ENCODE data around the gene ZBTB7A.

The ZBTB7A gene

DNA sequence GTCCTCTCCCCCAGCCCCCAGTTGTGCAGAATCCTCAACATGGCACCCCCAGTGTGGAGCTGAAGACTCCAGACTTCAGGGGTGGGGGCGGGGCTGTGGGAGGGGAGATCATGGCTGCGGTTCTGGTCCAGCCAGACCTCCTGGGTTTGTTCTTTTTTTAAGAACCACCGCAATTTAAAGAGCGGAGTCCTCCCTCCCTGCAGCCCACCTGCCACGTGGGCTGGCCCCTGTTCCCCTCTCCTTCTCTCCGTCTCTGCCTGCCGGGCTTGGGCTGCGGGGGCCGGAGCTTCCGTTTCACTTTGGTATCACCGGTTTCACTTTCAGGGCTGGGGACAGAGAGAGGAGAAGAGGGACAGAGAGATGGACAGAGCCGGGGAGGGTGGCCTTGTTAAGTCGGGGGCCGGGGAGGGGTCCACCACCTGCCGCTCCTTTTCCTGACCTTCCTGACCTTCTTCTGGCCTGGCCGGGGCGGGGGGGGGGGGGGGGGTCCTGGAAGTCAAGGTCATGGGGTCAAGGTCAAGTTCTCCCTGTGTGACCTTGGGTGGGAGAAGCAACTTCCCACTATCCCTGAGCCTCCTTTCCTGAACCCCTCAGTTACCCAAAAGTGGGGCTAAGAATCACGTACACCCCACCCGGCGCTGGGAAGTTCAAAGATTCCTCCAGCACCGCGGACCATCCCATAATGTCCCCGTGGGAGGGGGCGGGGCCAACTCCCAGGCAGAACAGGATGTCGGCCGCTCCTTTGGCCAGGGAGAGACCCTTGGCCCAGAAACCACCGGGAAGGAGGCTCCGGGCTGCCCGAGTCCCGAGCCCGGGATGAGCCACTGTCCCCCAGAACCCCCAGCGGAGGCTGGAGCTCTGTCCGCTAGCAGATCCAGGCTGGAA, 11.3 kb upstream of the ZBTB7A start:
- no peak for TF ChIP-seq TEAD4 (IDR thresholded peaks at IDR 0.05)

DNA sequence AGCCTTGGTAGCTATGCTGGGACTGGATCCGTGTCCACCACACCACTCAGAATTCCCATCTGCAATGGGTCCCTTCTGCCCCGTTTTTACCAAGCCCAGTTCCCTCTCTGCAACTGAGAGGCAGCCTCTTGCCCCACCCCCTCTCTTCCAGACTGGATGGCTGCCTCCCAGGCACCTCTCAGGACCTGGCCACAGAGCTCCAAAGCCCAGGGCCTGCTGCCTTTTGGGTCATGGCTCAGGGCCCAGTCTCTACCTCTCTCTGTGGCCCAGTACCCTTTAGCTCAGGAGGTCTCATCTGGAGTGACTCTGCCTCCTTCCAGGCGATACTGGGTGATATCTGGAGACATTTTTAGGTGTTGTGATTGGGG, 10.3 kb upstream of the ZBTB7A start:
- no peak for TF ChIP-seq RAD21 (IDR thresholded peaks at IDR 0.05; ENCODE audit: low read depth)
- no peak for TF ChIP-seq YY1 (IDR thresholded peaks at IDR 0.05; ENCODE audit: low read depth)
- TF ChIP-seq CEBPB (IDR thresholded peaks at IDR 0.05), result no peak
- no peak for TF ChIP-seq ZBTB7A (IDR thresholded peaks at IDR 0.05; ENCODE audit: low read depth)
- no peak for TF ChIP-seq EP300 (IDR thresholded peaks at IDR 0.05; ENCODE audit: borderline replicate concordance)
- TF ChIP-seq, protein P1, sequence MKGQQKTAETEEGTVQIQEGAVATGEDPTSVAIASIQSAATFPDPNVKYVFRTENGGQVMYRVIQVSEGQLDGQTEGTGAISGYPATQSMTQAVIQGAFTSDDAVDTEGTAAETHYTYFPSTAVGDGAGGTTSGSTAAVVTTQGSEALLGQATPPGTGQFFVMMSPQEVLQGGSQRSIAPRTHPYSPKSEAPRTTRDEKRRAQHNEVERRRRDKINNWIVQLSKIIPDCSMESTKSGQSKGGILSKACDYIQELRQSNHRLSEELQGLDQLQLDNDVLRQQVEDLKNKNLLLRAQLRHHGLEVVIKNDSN (IDR thresholded peaks at IDR 0.05), result no peak
- TF ChIP-seq TEAD4 (IDR thresholded peaks at IDR 0.05), result no peak
- TF ChIP-seq NFIC (IDR thresholded peaks at IDR 0.05), result no peak
- no peak for TF ChIP-seq TAF1 (IDR thresholded peaks at IDR 0.05; ENCODE audit: low read depth)
- no peak for TF ChIP-seq EGR1 (IDR thresholded peaks at IDR 0.05)
- TF ChIP-seq CREB1 (IDR thresholded peaks at IDR 0.05; ENCODE audit: low read depth), result no peak
- TF ChIP-seq, protein P2, sequence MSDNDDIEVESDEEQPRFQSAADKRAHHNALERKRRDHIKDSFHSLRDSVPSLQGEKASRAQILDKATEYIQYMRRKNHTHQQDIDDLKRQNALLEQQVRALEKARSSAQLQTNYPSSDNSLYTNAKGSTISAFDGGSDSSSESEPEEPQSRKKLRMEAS (IDR thresholded peaks at IDR 0.05), result no peak
- TF ChIP-seq, protein P3, sequence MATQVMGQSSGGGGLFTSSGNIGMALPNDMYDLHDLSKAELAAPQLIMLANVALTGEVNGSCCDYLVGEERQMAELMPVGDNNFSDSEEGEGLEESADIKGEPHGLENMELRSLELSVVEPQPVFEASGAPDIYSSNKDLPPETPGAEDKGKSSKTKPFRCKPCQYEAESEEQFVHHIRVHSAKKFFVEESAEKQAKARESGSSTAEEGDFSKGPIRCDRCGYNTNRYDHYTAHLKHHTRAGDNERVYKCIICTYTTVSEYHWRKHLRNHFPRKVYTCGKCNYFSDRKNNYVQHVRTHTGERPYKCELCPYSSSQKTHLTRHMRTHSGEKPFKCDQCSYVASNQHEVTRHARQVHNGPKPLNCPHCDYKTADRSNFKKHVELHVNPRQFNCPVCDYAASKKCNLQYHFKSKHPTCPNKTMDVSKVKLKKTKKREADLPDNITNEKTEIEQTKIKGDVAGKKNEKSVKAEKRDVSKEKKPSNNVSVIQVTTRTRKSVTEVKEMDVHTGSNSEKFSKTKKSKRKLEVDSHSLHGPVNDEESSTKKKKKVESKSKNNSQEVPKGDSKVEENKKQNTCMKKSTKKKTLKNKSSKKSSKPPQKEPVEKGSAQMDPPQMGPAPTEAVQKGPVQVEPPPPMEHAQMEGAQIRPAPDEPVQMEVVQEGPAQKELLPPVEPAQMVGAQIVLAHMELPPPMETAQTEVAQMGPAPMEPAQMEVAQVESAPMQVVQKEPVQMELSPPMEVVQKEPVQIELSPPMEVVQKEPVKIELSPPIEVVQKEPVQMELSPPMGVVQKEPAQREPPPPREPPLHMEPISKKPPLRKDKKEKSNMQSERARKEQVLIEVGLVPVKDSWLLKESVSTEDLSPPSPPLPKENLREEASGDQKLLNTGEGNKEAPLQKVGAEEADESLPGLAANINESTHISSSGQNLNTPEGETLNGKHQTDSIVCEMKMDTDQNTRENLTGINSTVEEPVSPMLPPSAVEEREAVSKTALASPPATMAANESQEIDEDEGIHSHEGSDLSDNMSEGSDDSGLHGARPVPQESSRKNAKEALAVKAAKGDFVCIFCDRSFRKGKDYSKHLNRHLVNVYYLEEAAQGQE (IDR thresholded peaks at IDR 0.05; ENCODE audit: low read depth), result no peak
- no peak for TF ChIP-seq TCF12 (IDR thresholded peaks at IDR 0.05; ENCODE audit: low read depth)

DNA sequence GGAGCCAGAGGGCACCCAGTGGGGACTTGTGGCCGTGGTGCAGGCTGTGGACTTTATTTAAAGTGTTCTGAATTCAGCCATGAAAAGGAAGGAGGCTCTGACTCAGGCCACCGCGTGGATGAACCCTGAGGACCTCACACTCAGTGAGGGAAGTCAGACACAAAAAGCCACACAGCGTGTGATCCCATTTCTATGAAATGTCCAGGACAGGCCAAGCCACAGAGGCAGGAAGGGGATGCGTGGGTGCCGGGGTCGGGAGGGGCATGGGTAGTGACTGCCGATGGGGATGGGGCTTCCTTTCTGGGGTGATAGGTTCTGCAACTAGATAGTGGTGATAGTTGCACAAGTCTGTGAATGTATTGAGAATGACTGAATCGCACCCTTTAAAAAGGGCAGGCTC, 8.7 kb upstream of the ZBTB7A start:
- TF ChIP-seq RAD21 (IDR thresholded peaks at IDR 0.05; ENCODE audit: low read depth) (no peak), CREB1 (IDR thresholded peaks at IDR 0.05; ENCODE audit: low read depth) (no peak), ZBTB7A (IDR thresholded peaks at IDR 0.05; ENCODE audit: low read depth) (no peak), TCF12 (IDR thresholded peaks at IDR 0.05; ENCODE audit: low read depth) (no peak), NFIC (IDR thresholded peaks at IDR 0.05) (no peak), YY1 (IDR thresholded peaks at IDR 0.05; ENCODE audit: low read depth) (no peak), EGR1 (IDR thresholded peaks at IDR 0.05) (no peak), TAF1 (IDR thresholded peaks at IDR 0.05; ENCODE audit: low read depth) (no peak), EP300 (IDR thresholded peaks at IDR 0.05; ENCODE audit: borderline replicate concordance) (no peak), FOXM1 (IDR thresholded peaks at IDR 0.05; ENCODE audit: borderline replicate concordance, low read depth) (no peak), CEBPB (IDR thresholded peaks at IDR 0.05) (no peak), TEAD4 (IDR thresholded peaks at IDR 0.05) (no peak)
- TF ChIP-seq, protein P3 (IDR thresholded peaks at IDR 0.05; ENCODE audit: low read depth), result no peak
- TF ChIP-seq, protein P2 (IDR thresholded peaks at IDR 0.05), result no peak
- TF ChIP-seq, protein P1 (IDR thresholded peaks at IDR 0.05), result no peak

DNA sequence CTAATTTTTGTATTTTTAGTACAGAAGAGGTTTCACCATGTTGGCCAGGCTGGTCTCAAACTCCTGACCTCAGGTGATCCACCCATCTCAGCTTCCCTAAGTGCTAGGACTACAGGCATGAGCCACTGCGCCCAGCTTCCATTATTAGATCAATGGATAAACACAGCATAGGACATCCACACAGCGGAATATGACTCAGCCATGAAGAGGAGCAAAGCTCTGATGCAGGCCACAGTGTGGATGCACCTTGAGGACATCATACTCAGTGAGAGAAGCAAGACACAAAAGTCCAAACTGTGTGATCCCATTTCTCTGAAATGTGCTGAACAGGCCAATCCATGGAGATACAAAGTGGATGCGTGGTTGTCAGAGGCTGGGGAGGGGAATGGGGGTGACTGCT, 4.9 kb upstream of the ZBTB7A start:
- TF ChIP-seq YY1 (IDR thresholded peaks at IDR 0.05; ENCODE audit: low read depth) (no peak), FOXM1 (IDR thresholded peaks at IDR 0.05; ENCODE audit: borderline replicate concordance, low read depth) (no peak), CREB1 (IDR thresholded peaks at IDR 0.05; ENCODE audit: low read depth) (no peak), TAF1 (IDR thresholded peaks at IDR 0.05; ENCODE audit: low read depth) (no peak), EP300 (IDR thresholded peaks at IDR 0.05; ENCODE audit: borderline replicate concordance) (no peak), NFIC (IDR thresholded peaks at IDR 0.05) (no peak), RAD21 (IDR thresholded peaks at IDR 0.05; ENCODE audit: low read depth) (no peak), TEAD4 (IDR thresholded peaks at IDR 0.05) (no peak), EGR1 (IDR thresholded peaks at IDR 0.05) (no peak), TCF12 (IDR thresholded peaks at IDR 0.05; ENCODE audit: low read depth) (no peak), CEBPB (IDR thresholded peaks at IDR 0.05) (no peak), ZBTB7A (IDR thresholded peaks at IDR 0.05; ENCODE audit: low read depth) (no peak)
- TF ChIP-seq, protein P3 (IDR thresholded peaks at IDR 0.05; ENCODE audit: low read depth), result no peak
- TF ChIP-seq, protein P1 (IDR thresholded peaks at IDR 0.05), result no peak
- TF ChIP-seq, protein P2 (IDR thresholded peaks at IDR 0.05), result no peak
